Heart left ventricle (tissue), 13 donors: ENCODE results near the gene RAB28.

Experiments
- CTCF ChIP-seq, 12 donors: fragments of 200-600 bp; sonication (generic) in 4 of 12; IDR thresholded peaks; one replicate each; pipeline versions ENCODE4 v1.5.0 to v1.8.0; 2018 to 2022; ENCODE audit warnings: antibody characterized with exemption in 12 of 12, mild to moderate bottlenecking in 5 of 12
- POLR2A ChIP-seq, 2 donors: fragments of 450-650 bp; IDR thresholded peaks; one replicate each; pipeline ENCODE4 v1.6.1; 2017; ENCODE audit warnings: antibody characterized with exemption in 2 of 2, mild to moderate bottlenecking in 2 of 2, moderate library complexity in 2 of 2
- donor health status: ischemic (EF 13 %, LVEDD 7.1; RV severe dilation, severe dysfunction).
- donor health status: DM: no; HTN: yes; CAD: no.
- donor health status: DM: no; HTN: no; CAD: no.
- donor health status: ischemic (EF 25% LVEDD 6.9; RV normal size, moderate dysfunction).
- donor health status: ischemic (EF 25% LVEDD 5.7; RV mildly dilated, moderate dysfunction).
- donor health status: ischemic (EF 35%, LVEDD 5.7; RV mildly dilated, moderate dysfunction).
- donor health status: nonischemic (EF 11% LVEDD 7.7; RV severe dilation, severe dysfunction).
- donor health status: DM: yes; HTN: yes; CAD: no.
- donor health status: PGD.
- donor health status: ischemic (EF 29% LVEDD 5.4; RV normal size, mild dysfunction).
- donor health status: nonischemic (EF 23%, LVEDD 6.1; RV moderate dilation, normal function).

GRCh38 chr4:13528821-13529127 lies 44.6 kb upstream of the RAB28 start:
- TF ChIP-seq CTCF (IDR thresholded peaks at IDR 0.05) = no peak
- TF ChIP-seq POLR2A (IDR thresholded peaks at IDR 0.05) = no peak
